ENCODE measurements around the gene HSPB7.

DNA sequence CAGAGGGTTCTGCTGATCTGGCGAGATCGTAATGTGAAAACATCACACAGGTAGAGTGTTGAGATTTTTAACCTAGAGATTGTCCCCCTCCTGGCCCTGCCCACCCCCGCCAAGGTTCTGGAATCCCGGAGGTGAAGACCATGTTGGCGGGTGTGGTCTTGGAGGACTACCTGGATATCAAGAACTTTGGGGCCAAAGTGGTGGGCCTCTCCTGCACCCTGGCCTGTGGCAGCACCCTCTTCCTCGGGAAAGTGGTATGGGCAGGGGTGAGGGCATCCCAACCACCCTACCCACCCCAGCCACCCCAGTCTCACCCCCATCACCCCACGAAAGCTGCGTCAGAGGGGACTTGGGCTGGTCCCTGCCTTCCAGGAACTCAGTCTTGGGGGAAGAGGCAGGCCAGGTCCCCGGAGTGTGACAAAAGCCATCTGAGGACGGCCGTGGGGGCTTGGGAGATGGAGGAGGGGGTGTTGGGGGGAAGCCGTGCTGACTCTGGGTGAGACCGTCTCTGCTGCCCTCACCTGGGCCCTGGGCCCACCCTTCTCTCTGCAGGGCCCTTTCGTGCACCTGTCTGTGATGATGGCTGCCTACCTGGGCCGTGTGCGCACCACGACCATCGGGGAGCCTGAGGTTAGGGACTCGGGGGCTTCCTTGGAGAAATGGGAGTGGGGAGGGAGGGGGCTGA is 30.1 kb upstream of the HSPB7 start:
- TF ChIP-seq, protein P1, sequence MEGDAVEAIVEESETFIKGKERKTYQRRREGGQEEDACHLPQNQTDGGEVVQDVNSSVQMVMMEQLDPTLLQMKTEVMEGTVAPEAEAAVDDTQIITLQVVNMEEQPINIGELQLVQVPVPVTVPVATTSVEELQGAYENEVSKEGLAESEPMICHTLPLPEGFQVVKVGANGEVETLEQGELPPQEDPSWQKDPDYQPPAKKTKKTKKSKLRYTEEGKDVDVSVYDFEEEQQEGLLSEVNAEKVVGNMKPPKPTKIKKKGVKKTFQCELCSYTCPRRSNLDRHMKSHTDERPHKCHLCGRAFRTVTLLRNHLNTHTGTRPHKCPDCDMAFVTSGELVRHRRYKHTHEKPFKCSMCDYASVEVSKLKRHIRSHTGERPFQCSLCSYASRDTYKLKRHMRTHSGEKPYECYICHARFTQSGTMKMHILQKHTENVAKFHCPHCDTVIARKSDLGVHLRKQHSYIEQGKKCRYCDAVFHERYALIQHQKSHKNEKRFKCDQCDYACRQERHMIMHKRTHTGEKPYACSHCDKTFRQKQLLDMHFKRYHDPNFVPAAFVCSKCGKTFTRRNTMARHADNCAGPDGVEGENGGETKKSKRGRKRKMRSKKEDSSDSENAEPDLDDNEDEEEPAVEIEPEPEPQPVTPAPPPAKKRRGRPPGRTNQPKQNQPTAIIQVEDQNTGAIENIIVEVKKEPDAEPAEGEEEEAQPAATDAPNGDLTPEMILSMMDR (IDR thresholded peaks at IDR 0.05): no peak
- TF ChIP-seq POLR2AphosphoS5 (IDR thresholded peaks at IDR 0.05; ENCODE audit: insufficient read depth in 1 of 2, low read depth in 1 of 2): no peak
- TF ChIP-seq POLR2A (IDR thresholded peaks at IDR 0.05): no peak

All from vagina (tissue), 2 donors.